ENCODE results near the gene TRPM3. TPM values are rescaled to one million over a fixed set of nuclear protein-coding genes. Genes with fewer than 3 reads are reported as not detected.

The TRPM3 gene
- total RNA-seq, 2 donors from 2014 or later = not detected

DNA sequence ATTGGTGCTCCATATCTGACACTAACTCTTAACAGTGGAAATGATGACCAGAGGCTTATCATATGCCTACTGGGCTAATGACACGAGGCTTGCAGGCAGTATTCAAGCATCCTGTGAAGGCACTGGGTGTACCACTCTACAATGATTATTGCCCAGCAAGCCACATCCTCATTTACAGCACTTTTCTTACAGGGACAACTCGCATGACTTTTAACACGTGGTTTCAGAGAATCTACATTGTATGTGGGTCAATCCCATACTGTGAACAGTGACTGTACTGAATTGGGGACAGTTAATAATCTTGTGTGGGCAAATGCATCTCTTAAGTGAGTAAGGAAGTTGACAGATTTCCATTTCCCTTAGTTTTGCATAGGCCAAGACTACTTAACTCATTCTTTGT, 260.0 kb downstream of the TRPM3 start:
- H3K4me3 Mint-ChIP-seq = no peak overlapping the region
- no peaks in the 10 kb centered on the region for H3K9me3 Mint-ChIP-seq
- no peak overlapping the region for H3K27ac Mint-ChIP-seq
- no peaks in the 10 kb centered on the region for H3K4me1 Mint-ChIP-seq
- H3K36me3 Mint-ChIP-seq (ENCODE audit: low read depth) = no peaks in the 10 kb centered on the region
- H3K27me3 Mint-ChIP-seq = peaks cover 4% of the 10 kb centered on the region
- ATAC-seq (replicated peaks) = no peak

GRCh38 chr9:70859694-70860093, 261.7 kb downstream of the TRPM3 start:
- peaks cover 3% of the 10 kb centered on the region for H3K27me3 Mint-ChIP-seq
- H3K36me3 Mint-ChIP-seq (ENCODE audit: low read depth) = no peaks in the 10 kb centered on the region
- no peaks in the 10 kb centered on the region for H3K9me3 Mint-ChIP-seq
- H3K27ac Mint-ChIP-seq = no peak overlapping the region
- no peaks in the 10 kb centered on the region for H3K4me1 Mint-ChIP-seq
- no peak overlapping the region for H3K4me3 Mint-ChIP-seq
- no peak for ATAC-seq (replicated peaks)

DNA sequence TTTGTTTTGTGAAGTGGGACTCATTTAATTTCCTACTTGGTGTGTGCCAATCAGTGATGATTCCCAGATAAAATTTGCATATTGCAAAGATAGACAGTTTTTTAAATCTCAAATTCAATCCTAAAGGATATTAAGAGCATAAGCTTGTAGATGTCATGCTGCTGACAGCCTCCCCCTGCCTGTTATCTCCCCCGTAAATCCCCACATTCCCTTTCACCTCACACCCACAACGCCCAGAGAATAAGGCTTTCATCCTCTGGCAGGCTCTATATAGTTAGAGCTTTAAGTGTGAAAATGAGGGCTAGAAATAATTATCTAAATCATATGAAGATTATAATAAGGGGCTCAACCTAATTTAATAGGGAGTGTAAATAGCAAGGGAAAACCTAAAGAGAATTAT, 265.0 kb downstream of the TRPM3 start:
- Mint-ChIP-seq H3K36me3 (ENCODE audit: low read depth) (no peaks in the 10 kb centered on the region), H3K4me1 (no peaks in the 10 kb centered on the region), H3K27me3 (no peaks in the 10 kb centered on the region), H3K27ac (no peak overlapping the region), H3K4me3 (no peak overlapping the region), H3K9me3 (no peaks in the 10 kb centered on the region)
- no peak for ATAC-seq (replicated peaks)

GRCh38 chr9:70852711-70853240, 268.6 kb downstream of the TRPM3 start:
- H3K27ac Mint-ChIP-seq = no peak overlapping the region
- no peak overlapping the region for H3K4me3 Mint-ChIP-seq
- no peak for ATAC-seq (replicated peaks)
- H3K36me3 Mint-ChIP-seq (ENCODE audit: low read depth) = no peaks in the 10 kb centered on the region
- no peaks in the 10 kb centered on the region for H3K27me3 Mint-ChIP-seq
- H3K9me3 Mint-ChIP-seq = no peaks in the 10 kb centered on the region
- H3K4me1 Mint-ChIP-seq = no peaks in the 10 kb centered on the region

- H3K36me3 Mint-ChIP-seq (ENCODE audit: low read depth) = no peaks in the 10 kb centered on the region
- H3K27me3 Mint-ChIP-seq = peaks cover 4% of the 10 kb centered on the region
- no peaks in the 10 kb centered on the region for H3K4me1 Mint-ChIP-seq
- no peak overlapping the region for H3K27ac Mint-ChIP-seq
- H3K9me3 Mint-ChIP-seq = no peaks in the 10 kb centered on the region
- H3K4me3 Mint-ChIP-seq = no peak overlapping the region
- no peak for ATAC-seq (replicated peaks)
These were observed 281.2 kb downstream of the TRPM3 start for GRCh38 chr9:70840266-70840665.

DNA sequence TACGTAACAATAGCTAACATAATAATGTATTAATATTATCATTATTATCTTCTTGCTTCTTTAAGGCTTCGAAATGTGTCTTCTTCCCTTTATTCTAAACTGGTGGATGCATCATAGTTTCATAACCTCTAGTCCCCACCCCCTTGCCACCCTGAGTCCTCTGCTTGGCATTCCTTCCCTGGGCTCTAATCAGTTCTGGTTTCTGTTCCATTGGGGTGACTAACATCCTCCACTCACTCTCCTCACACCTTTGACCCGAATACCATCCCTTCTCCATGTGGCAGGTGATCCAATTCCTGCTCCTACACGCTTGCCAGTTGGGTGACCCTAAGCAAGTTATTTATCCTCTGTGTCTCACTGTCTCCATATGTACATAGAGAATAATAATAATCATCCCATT, 286.1 kb downstream of the TRPM3 start:
- H3K36me3 Mint-ChIP-seq (ENCODE audit: low read depth) = no peaks in the 10 kb centered on the region
- peaks cover 3% of the 10 kb centered on the region for H3K27me3 Mint-ChIP-seq
- no peak overlapping the region for H3K27ac Mint-ChIP-seq
- H3K9me3 Mint-ChIP-seq = no peaks in the 10 kb centered on the region
- H3K4me3 Mint-ChIP-seq = no peak overlapping the region
- no peak for ATAC-seq (replicated peaks)
- no peaks in the 10 kb centered on the region for H3K4me1 Mint-ChIP-seq

DNA sequence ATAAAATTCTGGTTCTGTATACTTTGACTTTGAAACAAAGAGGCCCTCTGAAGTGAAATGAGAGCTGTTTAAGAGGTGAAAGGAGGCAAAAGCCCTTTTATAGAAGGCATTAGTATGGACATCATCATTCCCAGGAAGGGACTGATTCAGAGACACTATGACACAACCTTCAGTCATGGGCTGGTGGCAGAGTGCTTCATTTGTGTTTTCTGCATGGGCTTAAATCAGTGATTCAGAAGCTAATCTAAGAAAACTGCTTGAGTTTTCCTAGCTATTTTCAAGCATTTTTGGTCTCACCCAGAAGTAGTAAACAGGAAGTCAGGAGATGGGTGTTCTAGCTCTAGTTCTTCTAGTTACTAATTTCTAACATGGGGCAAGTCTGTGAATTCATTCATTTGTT, 288.9 kb downstream of the TRPM3 start:
- Mint-ChIP-seq H3K4me3 (no peak overlapping the region), H3K27me3 (peaks cover 3% of the 10 kb centered on the region), H3K36me3 (ENCODE audit: low read depth) (no peaks in the 10 kb centered on the region), H3K4me1 (no peaks in the 10 kb centered on the region), H3K27ac (no peak overlapping the region), H3K9me3 (no peaks in the 10 kb centered on the region)
- no peak for ATAC-seq (replicated peaks)

- ATAC-seq (replicated peaks) = no peak
- Mint-ChIP-seq H3K27me3 (peaks cover 3% of the 10 kb centered on the region), H3K9me3 (no peaks in the 10 kb centered on the region), H3K4me3 (no peak overlapping the region), H3K4me1 (no peaks in the 10 kb centered on the region), H3K36me3 (ENCODE audit: low read depth) (no peaks in the 10 kb centered on the region), H3K27ac (no peak overlapping the region)
These were observed 290.8 kb downstream of the TRPM3 start for GRCh38 chr9:70830618-70831017.

DNA sequence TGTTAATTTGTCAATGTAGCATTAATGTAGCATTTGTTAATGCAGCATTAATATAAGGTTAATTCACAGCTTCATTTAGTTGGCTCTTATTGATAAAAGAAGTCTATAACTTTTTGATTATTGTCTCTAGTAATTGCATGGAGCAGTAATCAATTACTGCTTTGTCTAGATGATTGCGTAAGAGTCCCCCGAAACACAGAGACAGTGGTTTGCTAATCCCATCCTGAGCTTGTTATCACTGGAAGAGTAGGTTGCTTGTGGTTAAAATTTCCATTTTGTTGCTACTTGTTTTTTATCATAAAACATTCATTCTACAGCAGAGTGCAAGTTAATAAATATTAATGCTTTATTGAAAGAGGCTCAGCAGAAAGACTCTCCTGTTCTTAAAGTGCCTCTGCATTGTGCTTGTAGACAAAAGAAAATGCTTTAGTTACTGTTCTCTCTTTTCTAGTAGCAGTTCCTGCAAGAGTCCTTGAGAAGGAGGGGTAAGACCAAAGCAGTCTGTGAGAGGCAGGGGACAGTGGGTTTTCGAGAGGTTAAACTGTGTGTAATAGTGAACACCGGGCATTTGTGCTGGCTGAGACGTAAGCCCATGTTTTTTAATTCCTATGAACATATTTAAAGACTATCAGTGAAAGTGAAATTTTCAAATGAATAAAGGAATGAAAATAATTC, 291.7 kb downstream of the TRPM3 start:
- H3K27ac Mint-ChIP-seq = no peak overlapping the region

DNA sequence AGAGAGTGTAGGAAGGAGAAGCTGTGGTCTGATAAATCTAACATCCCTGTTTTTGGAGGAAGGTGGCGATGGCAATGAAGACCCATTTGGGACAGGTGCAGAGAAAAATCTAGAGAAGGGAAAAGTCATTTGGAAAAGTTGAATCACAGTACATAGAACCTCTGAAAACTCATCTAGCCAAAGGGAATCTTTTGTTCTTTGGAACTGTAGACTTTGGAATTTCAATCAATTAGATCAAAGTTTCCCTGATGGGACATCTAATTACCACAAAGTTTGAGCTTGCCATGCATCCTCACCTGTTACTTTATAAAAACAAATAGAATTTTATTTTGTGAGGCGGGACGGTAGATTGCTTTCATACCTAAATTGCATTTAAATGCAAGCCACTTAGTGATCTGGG, 294.9 kb downstream of the TRPM3 start:
- H3K36me3 Mint-ChIP-seq (ENCODE audit: low read depth) = no peaks in the 10 kb centered on the region
- no peak for ATAC-seq (replicated peaks)

More for the DNA sequence above, 291.7 kb downstream of the TRPM3 start:
- H3K9me3 Mint-ChIP-seq = no peaks in the 10 kb centered on the region
- peaks cover 3% of the 10 kb centered on the region for H3K27me3 Mint-ChIP-seq
- no peaks in the 10 kb centered on the region for H3K4me1 Mint-ChIP-seq
- H3K36me3 Mint-ChIP-seq (ENCODE audit: low read depth) = no peaks in the 10 kb centered on the region
- no peak overlapping the region for H3K4me3 Mint-ChIP-seq
- ATAC-seq (replicated peaks) = no peak

GRCh38 chr9:70823284-70823683, 298.1 kb downstream of the TRPM3 start:
- Mint-ChIP-seq H3K4me1 (no peaks in the 10 kb centered on the region), H3K27ac (no peak overlapping the region), H3K9me3 (no peaks in the 10 kb centered on the region), H3K27me3 (no peaks in the 10 kb centered on the region), H3K36me3 (ENCODE audit: low read depth) (no peaks in the 10 kb centered on the region), H3K4me3 (no peak overlapping the region)
- ATAC-seq (replicated peaks) = no peak

More for the DNA sequence above, 294.9 kb downstream of the TRPM3 start:
- Mint-ChIP-seq H3K4me3 (no peak overlapping the region), H3K4me1 (no peaks in the 10 kb centered on the region), H3K27ac (no peak overlapping the region), H3K27me3 (no peaks in the 10 kb centered on the region), H3K9me3 (no peaks in the 10 kb centered on the region)

- no peak overlapping the region for H3K27ac Mint-ChIP-seq
- ATAC-seq (replicated peaks) = no peak
- H3K36me3 Mint-ChIP-seq (ENCODE audit: low read depth) = no peaks in the 10 kb centered on the region
- H3K9me3 Mint-ChIP-seq = no peaks in the 10 kb centered on the region
- no peaks in the 10 kb centered on the region for H3K4me1 Mint-ChIP-seq
- H3K4me3 Mint-ChIP-seq = no peak overlapping the region
- no peaks in the 10 kb centered on the region for H3K27me3 Mint-ChIP-seq
These were observed 304.1 kb downstream of the TRPM3 start for GRCh38 chr9:70817311-70817710.

DNA sequence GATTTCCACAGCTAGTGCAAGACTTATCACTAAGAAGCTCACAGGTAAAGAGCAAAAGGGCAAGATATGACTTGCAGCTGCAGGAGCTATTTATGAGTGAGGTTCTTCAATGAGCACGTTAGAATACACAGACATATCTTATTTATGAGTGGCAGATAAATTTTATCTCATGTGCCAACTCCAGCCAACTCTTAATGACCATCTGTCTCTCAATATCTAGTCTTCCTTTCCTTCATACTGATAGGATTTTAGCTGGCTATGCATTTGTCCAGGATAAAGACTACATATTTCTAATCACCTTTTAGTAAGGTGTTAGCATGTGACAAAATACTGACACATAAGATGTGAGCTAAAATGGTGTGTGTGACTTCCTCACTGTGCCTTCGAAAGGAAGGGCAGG, 304.5 kb downstream of the TRPM3 start:
- H3K27me3 Mint-ChIP-seq = no peaks in the 10 kb centered on the region
- H3K9me3 Mint-ChIP-seq = no peaks in the 10 kb centered on the region
- no peak overlapping the region for H3K27ac Mint-ChIP-seq
- no peak for ATAC-seq (replicated peaks)
- H3K36me3 Mint-ChIP-seq (ENCODE audit: low read depth) = no peaks in the 10 kb centered on the region
- no peaks in the 10 kb centered on the region for H3K4me1 Mint-ChIP-seq
- H3K4me3 Mint-ChIP-seq = no peak overlapping the region

DNA sequence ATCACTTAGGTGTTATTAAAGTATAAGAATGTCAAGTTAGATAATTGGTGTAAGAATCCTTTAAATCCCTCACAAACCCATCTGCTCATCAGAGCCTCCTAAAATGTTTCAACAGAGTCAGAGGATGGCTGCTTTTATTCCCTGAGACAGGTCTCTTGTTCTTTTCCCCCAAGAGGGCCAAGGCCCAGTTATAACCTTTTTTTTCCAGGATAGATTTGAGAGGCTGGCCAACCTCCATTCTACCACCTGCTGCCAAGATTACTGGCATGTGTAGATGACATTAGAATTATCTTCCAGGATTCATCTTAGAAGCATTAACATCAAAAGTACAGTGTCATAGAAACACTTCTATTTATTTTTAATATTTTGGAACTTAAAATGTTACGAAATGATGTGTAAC, 305.1 kb downstream of the TRPM3 start:
- no peak for ATAC-seq (replicated peaks)
- H3K27me3 Mint-ChIP-seq = no peaks in the 10 kb centered on the region
- H3K4me3 Mint-ChIP-seq = no peak overlapping the region
- H3K9me3 Mint-ChIP-seq = no peaks in the 10 kb centered on the region
- no peaks in the 10 kb centered on the region for H3K36me3 Mint-ChIP-seq (ENCODE audit: low read depth)
- no peaks in the 10 kb centered on the region for H3K4me1 Mint-ChIP-seq
- no peak overlapping the region for H3K27ac Mint-ChIP-seq

DNA sequence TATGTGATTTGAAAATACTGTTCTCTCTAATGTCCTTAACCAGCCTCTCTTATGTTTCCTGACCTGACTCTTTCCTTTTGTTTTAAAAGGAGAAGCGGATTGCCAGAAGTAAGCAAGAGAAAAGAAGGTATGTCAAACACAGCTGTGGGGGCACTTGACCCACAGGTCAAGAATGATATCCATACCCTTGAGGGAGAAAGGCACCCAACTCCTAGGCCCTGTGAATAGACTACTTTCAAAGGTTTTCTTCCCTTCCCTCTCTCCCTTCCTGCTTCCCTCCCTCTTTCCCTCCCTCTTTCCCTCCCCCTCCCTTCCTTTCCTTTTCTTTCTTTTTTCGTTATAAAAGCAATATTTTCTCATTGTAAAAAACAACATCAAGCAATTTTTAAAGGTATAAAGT, 306.8 kb downstream of the TRPM3 start:
- no peaks in the 10 kb centered on the region for H3K4me1 Mint-ChIP-seq
- no peaks in the 10 kb centered on the region for H3K9me3 Mint-ChIP-seq
- no peak overlapping the region for H3K27ac Mint-ChIP-seq
- no peak for ATAC-seq (replicated peaks)
- peaks cover 3% of the 10 kb centered on the region for H3K27me3 Mint-ChIP-seq
- no peaks in the 10 kb centered on the region for H3K36me3 Mint-ChIP-seq (ENCODE audit: low read depth)
- H3K4me3 Mint-ChIP-seq = no peak overlapping the region

DNA sequence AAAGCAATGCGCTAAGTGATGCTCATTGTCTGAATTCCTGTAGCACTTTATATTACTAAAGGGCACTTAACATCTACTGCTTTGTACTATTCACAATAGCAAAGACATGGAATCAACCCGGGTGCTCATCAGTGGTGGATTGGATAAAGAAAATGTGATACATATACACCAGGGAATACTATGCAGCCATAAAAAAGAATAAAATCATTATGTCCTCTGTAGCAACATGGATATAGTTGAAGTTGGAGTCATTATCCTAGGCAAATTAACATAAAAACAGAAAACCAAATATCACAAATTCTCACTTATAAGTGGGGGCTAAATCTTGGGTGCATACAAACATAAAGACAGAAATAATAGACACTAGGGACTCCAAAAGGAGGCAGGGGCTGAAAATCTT, 308.3 kb downstream of the TRPM3 start:
- H3K4me1 Mint-ChIP-seq = no peaks in the 10 kb centered on the region
- no peak for ATAC-seq (replicated peaks)
- H3K36me3 Mint-ChIP-seq (ENCODE audit: low read depth) = no peaks in the 10 kb centered on the region
- no peaks in the 10 kb centered on the region for H3K9me3 Mint-ChIP-seq
- H3K4me3 Mint-ChIP-seq = no peak overlapping the region
- H3K27me3 Mint-ChIP-seq = peaks cover 3% of the 10 kb centered on the region
- no peak overlapping the region for H3K27ac Mint-ChIP-seq

Measured in activated T-helper 17 cell treated with anti-CD3 and anti-CD28 coated beads, Interleukin-2, amount 50 U/mL, for 72 hours (primary cell).